GM21529 (cell line): ENCODE results near the gene GPRIN1.
"Not testable (repeated sequence)": the region's sequence is repeated elsewhere in the genome, so short reads cannot be mapped to it uniquely, and the experiment has no call there.

Experiments used
- ATAC-seq: cut with Tn5 transposase; IDR thresholded peaks from one replicate; pipeline ENCODE4 v1.9.1; 2021; ENCODE audit not compliant: unreplicated experiment

The GPRIN1 gene

DNA sequence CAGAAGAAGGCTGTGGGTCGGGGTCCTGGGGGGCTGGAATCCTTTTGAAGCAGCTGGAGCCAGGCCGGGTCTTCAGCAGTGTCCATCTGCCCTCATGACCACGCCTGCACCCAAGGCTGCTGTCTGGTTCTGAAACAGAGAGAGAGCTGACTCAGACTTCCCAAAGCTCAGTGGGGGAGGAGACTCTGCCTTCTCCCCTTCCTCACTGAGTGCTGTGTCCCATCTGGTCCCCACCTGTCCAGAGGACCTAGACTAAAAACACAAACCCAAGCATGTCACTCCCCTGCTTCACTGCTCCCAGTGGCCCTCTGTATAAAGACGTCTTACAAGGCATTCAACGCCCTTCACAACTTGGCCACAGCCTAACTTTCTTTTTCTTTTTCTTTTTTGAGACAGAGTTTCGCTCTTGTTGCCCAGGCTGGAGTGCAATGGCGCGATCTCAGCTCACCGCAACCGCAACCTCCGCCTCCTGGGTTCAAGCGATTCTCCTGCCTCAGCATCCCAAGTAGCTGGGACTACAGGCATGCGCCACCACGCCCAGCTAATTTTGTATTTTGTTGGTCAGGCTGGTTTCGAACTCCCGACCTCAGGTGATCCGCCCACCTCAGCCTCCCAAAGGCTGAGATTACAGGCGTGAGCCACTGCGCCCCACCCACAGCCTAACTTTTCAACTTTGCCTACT lies 10.1 kb downstream of the GPRIN1 start:
- not testable (repeated sequence) for ATAC-seq

DNA sequence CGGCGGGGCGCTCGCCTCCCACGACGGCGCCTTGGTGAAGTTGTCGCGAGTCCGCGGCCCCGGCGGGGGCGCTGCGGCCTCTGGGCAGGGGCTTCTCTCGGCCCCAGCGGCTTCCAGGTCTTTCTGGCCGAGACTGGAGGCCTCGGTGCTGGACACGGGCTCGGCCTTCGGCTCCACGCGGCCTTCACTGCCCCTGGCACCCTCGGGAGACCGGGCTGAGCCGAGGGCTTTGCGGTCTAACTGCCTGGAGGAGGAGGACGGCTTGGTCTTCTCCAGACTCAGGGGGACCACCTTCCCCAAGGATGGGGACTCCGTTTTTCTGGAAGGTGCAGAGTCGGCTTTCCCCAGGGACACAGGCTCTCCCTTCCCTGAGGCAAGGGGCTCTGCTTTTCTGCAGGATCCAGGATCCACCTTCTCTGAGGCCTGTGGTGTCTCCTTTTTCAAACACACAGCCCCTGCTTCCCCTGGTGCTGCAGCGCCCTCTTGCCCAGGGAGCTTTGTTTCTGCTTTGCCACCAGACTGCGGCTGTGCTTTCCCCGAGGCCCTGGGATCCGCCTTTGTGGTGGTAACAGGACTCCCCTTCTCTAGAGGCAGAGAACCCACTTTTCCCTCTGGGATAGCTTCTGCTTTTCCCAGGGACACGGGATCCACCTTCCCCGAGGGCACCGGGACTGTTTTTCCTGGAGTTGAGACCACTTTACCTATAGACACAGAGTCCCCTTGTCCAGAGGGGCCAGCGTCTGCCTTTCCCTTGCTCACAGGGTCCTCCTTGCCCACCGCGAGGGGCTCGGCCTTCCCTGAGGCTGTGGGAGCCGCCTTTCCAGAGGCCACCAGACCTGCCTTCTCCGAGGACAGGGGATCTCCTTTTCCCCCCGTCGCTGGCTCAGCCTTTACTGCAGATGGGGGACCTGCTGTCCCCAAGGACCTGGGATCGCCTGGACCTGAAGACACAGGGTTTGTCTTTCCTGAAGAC lies 12.3 kb downstream of the GPRIN1 start:
- no peak for ATAC-seq

DNA sequence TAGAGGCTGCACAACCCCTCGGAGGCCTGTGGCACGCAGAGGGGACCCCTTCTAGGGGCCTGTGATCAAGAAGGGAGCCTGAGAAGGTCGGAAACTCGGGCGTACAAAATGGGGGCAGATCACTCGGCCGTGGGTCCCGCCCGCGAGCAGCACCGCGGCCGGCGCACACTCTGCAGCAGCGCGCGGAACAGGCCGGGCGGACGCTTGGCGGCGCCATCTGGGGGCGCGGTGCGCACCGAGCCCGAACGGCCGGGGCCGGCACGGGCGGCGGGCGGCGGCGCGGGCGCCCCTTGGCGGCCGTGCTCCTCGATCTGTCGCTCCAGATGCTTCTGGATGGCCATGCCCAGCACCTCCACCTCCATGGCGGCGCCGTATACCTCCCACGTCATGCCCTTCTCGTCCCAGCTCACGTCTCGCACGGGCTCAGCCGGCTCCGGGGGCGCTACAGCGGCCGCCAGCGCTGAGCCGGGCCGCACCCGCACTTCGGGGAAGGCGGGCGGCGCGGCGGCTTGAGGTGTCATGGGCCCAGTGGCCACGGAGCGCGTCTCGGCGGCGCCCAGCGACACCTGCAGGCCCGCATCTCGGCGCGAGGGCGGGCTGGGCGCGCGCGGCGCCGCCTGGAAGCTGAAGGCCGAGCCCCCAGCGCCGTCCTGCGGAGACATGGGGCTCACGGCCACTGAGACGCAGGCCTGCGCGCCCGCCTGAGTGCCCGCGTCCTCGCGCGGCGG lies 13.1 kb downstream of the GPRIN1 start:
- ATAC-seq: peak; percentile 72

DNA sequence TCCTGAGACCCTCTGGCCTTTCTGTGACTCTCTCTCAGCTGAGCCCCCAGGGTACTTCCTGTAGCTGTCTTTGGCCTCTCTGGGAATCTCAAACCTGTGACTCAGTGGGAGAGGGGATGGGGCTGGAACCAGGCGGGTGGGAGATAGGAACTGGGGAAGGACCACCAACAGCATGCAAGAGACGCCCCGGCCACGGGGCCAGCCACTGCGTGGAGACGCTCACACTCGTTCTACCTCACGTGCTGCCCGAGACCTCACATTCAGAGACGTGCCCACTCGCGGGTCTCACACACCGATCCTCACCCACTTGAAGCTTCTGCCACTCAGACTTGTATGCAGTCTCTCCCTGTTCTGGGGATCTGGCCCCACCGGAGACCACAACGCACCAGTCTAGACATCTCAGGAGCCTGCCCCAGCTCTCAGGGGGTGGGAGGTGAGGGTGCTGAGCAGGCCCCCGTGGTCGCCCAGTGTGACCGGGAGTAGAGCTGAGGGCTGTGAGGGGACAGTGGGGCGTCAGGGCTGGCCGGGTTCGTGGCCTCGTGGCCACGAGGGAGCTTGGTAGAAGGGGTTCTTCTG lies 13.8 kb downstream of the GPRIN1 start:
- ATAC-seq: no peak

DNA sequence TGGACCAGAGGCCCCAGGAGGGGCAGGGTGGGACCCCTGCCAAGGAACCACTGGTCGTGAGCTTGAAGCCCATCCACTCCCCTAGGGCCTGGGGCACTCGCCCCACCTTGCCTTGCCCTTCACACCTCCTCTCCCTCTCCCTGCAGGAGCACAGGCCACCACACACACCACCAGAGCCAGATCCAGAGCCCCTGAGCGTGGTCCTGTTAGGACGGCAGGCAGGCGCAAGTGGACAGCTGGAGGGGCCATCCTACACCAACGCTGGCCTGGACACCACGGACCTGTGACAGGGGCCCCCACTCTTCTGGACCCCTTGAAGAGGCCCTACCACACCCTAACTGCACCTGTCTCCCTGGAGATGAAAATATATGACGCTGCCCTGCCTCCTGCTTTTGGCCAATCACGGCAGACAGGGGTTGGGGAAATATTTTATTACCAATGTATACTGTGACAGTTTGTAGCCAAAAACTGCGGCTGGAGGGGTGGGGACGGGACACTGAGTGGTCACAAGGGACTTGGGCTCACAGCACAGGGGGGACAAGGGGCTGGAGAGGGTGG lies 14.5 kb downstream of the GPRIN1 start:
- ATAC-seq: no peak

DNA sequence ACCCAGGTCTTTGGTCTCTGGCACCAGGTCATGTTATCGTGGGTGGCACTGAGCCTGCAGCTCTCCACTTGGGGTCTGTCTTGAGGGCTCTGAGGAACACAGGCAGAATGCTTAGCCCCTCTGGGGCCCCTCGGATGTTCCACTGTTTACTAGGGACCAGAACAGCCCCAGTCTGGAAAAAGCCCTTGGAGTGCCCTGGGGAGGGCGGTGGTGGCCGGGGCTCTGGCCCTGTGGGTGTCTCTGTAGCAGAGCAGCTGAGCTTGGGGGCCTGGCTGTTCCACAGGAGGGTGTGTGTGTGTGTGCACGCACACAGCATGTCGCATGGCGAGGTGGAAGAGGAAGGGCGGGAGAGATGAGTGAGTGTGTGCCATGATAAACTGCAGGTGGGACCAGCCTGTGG lies 15.4 kb downstream of the GPRIN1 start:
- no peak for ATAC-seq

DNA sequence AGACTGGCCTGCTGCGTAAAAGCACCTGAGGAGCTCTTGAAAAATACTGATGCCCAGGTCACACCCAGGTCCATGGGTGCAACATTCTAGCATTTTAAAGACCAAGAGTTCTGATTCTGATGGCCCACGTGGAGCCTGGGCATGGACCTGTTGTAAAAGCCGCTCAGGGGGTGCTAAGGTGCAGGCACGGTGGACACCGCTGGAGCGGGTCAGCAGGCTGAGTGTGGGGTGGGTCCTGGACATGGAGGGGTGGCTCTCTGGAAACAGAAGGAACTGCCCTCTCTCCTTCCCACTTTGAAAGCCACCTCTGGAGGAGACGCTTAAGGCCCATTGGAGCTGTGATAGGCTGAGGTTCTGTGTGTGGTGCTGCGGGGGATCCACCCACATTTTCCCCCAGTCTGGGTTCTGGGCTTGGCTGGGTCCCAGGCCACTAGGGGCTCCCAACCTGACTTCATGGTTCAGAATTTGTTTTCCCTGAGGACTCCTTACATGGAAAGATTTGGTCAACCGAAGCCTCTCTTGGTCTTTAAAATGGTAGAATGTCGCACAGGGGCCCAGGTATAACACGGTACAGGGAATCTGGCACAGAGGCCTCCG lies 16.6 kb downstream of the GPRIN1 start:
- no peak for ATAC-seq

DNA sequence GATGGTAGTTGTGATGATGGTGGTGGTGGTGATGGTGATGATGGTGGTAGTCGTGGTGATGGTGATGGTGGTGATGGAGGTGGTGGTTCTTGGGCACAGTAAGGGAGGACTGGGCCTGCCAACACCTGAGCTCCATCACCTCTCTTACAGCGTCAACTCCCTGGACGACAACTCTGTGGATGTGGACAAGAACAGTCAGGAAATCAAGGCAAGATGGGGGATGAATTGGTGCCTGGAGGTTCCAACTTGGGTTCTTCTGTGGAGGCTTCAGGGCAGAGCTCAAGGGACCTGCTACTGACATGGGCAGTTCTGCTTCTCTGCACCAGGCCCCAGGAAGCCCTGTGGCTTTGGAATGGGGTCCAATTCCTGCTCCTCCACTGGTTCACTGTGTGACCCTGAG lies 17.4 kb downstream of the GPRIN1 start:
- ATAC-seq: no peak

DNA sequence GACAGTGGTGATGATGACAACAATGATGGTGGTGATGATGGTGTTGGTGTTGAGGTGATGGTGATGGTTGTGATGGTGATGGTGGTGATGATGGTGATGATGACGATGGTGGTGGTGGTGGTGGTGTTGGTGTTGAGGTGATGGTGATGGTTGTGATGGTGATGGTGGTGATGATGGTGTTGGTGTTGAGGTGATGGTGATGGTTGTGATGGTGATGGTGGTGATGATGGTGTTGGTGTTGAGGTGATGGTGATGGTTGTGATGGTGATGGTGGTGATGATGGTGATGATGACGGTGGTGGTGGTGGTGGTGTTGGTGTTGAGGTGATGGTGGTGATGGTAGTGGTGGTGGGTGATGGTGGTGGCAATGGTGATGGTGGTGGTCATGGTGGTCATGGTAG lies 18.3 kb downstream of the GPRIN1 start:
- ATAC-seq: not testable (repeated sequence)

DNA sequence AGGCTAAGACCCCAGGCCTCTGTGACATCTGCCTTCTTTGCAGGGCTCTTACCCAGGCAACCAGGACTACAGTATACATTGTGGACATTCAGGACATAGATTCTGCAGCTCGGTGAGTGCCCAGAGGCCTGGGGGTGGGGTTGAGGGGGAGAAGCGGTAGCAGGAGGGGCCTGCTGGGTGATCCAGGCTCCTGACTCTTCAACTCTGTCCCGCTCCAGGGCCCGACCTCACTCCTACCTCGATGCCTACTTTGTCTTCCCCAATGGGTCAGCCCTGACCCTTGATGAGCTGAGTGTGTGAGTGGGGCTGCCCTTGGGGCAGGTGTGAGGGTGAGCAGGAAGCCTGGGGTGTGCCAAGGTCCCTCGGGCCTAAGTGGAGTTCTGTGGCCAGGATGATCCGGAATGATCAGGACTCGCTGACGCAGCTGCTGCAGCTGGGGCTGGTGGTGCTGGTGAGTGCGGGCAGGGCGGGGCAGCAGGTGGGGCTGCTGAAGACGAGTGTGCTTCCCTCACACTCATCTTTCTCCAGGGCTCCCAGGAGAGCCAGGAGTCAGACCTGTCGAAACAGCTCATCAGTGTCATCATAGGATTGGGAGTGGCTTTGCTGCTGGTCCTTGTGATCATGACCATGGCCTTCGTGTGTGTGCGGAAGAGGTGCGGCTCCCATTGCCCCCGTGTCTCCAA lies 19.8 kb downstream of the GPRIN1 start:
- ATAC-seq: no peak

DNA sequence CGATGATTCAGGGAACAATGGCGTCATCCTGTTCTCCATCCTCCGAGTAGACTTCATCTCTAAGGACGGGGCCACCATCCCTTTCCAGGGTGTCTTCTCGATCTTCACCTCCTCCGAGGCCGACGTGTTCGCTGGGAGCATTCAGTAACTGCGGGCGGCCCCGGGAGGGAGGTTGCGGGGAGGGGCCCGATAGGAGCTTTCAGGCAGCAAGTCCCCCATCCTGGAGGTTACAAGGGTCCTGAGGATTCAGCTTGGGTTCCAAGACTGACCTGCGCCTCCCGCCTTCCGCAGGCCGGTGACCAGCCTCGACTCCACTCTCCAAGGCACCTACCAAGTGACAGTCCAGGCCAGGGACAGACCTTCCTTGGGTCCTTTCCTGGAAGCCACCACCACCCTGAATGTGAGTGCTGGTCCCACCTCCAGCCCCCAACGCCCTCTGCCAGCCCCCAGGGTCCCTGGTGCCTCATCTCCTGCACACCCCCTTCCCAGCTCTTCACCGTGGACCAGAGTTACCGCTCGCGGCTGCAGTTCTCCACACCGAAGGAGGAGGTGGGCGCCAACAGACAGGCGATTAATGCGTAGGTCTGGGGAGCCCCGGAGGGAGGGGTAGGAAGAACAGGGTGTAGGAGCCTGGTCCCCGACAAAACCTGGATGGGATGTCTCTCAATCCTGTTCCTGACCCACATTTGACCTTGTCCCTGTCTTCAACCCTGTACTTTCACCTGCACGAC lies 20.8 kb downstream of the GPRIN1 start:
- ATAC-seq: no peak

DNA sequence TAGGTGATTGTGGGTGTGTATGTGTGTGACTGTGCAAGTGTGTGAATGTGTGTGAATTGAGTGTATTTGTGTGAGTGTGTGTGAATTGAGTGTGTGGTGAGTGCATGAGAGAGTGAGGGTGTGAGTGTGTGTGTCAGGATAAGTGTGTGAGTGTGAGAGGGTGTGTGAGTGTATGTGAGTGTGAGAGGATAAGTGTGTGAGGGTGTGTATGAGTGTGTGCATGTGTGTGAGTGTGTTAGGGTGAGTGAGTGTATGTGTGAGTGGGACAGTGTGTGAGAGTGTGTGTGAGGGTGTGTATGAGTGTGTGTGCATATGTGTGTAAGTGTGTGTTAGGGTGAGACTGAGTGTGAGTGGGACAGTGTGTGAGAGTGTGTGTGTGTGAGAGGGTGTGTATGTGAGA lies 21.7 kb downstream of the GPRIN1 start:
- no peak for ATAC-seq

DNA sequence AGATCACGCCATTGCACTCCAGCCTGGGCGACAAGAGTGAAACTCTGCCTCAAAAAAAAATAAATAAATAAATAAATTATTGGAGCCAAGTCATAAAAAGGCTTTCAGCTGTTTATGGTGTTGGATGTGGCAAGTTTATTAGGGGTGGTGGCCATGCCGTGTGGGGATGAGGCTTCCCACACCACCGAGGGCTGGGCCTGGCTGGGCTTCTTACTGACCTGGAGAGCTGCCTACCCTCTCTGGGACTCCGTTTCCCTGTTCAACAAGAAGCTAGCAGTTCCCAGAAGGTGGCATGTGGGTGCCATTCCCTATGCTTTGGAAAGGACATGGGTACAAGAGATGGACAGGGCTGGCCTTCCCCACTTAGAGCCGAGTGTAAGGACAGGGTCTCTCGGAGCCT lies 22.6 kb downstream of the GPRIN1 start:
- no peak for ATAC-seq

DNA sequence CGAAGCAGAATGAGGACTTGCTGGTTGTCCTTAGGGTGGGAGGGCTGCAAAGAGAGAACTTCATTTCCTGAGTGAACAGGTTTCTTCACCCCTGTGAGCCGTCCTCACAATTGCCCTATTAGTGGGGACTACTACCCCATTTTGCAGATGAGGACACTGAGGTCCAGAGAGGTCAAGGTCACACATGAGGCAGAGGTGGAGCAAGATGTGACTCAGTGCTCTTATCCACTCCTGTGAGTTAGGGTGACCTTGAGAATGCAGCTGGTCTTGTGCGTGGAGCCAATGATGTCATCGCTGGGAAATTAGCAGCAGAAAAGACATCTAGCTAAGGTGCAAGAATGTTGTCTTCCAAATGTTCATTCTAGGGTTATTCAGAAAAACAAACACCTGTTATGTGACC lies 26.9 kb downstream of the GPRIN1 start:
- no peak for ATAC-seq

DNA sequence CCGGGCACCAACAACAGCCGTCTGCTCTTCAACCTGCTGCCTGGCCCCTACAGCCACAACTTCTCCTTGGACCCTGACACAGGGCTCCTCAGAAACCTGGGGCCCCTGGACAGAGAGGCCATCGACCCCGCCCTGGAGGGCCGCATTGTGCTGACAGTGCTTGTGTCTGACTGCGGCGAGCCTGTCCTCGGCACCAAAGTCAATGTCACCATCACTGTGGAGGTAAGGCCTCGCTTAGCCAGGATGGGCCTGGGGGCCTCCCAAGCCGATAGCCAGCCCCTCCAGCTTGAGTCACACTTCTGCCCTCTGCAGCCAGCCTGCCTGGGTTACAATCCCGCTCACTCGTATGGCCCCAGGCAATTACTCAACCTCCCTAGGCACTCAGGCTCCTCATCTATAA lies 28.6 kb downstream of the GPRIN1 start:
- no peak for ATAC-seq

DNA sequence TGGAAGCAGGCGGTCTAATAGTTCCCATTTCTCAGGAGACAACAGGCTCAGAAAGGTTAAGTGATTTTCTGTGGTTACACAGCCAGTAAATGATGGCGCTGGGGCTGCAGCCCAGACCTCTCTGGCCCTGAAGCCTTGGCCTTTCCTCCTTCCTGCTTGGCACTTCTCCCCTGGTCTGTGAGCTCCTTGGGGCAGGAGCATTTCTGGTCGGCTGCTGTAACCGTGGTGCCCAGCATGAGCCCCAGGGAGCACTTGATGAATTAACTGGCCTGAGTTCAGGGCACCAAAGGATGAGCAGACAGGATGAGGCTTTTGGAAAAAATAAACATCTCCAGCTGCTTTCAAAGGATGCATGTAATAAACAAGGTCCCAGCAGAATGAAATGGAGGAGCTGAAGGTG lies 30.6 kb downstream of the GPRIN1 start:
- ATAC-seq: no peak

DNA sequence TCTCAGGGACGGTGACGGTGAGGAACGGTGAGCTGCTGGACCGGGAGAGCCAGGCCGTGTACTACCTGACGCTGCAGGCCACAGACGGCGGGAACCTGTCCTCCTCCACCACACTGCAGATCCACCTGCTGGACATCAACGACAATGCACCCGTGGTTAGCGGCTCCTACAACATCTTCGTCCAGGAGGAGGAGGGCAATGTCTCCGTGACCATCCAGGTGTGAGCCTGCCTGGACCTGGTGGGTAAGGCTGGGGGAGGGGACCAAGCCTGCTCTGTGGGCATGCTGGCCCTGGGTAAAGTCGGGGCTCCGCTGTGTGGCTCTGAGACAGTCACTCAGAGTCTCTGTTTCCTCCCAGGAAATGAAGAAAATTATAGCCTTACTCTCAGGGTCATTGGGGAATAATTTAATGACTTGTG lies 31.6 kb downstream of the GPRIN1 start:
- no peak for ATAC-seq

DNA sequence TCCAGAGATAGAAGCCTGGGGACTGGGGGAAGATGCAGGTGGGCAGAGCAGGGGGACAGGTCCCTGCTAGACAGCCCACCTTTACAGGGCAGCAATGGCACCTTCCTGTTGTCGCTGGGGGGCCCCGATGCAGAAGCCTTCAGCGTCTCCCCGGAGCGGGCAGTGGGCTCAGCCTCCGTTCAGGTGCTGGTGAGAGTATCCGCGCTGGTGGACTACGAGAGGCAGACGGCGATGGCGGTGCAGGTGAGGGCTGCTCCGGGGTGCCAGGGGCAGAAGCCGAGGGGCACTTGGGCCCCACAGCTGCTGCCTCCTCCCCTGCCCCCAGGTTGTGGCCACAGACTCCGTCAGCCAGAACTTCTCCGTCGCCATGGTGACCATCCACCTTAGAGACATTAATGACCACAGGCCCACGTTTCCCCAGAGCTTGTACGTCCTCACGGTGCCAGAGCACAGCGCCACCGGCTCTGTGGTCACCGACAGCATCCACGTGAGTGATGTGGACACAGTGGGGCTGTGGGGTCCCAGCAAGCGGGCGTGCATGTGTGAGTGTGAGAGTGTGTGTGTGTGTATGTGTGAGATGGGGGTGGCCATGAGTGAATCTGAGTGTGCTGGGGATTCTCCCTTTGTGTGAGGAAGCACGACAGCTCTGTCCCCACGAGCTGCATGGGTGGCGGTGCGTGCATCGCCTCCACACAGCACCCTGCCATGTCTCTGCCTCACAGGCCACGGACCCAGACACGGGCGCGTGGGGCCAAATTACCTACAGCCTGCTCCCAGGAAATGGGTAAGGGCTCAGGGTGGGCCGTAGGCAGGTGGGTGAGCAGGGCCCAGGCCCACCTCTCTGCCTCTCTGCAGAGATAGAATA lies 32.4 kb downstream of the GPRIN1 start:
- no peak for ATAC-seq
